Transverse colon (tissue), 4 donors: Measurements from ENCODE around the gene PPP6R1.

Experiments used
- CTCF ChIP-seq, 5 experiments: fragments of 200-600 bp in 3 of 5; fragments of 450-650 bp in 2 of 5; sonication (generic) in 3 of 5; IDR thresholded peaks; 1 replicate in 2 of 5; 2 replicates in 3 of 5; pipeline ENCODE4 v1.5.1; 2016 to 2017; ENCODE audit warnings: antibody characterized with exemption in 5 of 5, inconsistent platforms in 3 of 5, mild to moderate bottlenecking in 2 of 5, moderate library complexity in 1 of 5
- POLR2A ChIP-seq: fragments of 450-650 bp; IDR thresholded peaks from one replicate; pipeline ENCODE4 v1.6.1; 2016; ENCODE audit warnings: antibody characterized with exemption, mild to moderate bottlenecking, moderate library complexity
- POLR2AphosphoS5 ChIP-seq, 3 donors: sonication (generic); formaldehyde crosslinking; IDR thresholded peaks; one replicate each; pipeline ENCODE4 v1.6.1; 2016; ENCODE audit warnings: antibody characterized with exemption in 3 of 3

GRCh38 chr19:55213547-55213946, 45.3 kb downstream of the PPP6R1 start:
- TF ChIP-seq CTCF (IDR thresholded peaks at IDR 0.05) (no peak), POLR2A (no peak), POLR2AphosphoS5 (IDR thresholded peaks at IDR 0.05) (no peak)
